B cell (primary cell): ENCODE results near the gene DDAH1.

Experiments used
- CTCF ChIP-seq: fragments of 200-600 bp; IDR thresholded peaks from one replicate; pipeline ENCODE4 v1.8.0; 2022; ENCODE audit warnings: antibody characterized with exemption, mild to moderate bottlenecking
- EZH2 ChIP-seq: IDR thresholded peaks from 2 replicates; pipeline ENCODE4 v1.6.1; 2012; ENCODE audit warnings: borderline replicate concordance, low read depth, mild to moderate bottlenecking, moderate library complexity, low read length; ENCODE audit not compliant: insufficient read depth, poor library complexity, severe bottlenecking

GRCh38 chr1:85323770-85324169 lies 141.2 kb downstream of the DDAH1 start:
- TF ChIP-seq CTCF = no peak
- TF ChIP-seq EZH2 = no peak
